H1 (cell line): ENCODE results near the gene CADM1. TPM values are rescaled to one million over a fixed set of nuclear protein-coding genes. Genes with fewer than 3 reads are reported as not detected.

ENCODE experiments used
- CTCF ChIA-PET: fragments of 300-600 bp; sonication (Branson Sonifier 250); formaldehyde crosslinking; loops from one replicate; lab custom pipeline; 2021; ENCODE audit not compliant: partially characterized antibody; lab: Charles Lee
- POLR2A ChIA-PET: fragments of 300-600 bp; sonication (Branson Sonifier 250); formaldehyde crosslinking; loops from one replicate; lab custom pipeline; 2021; ENCODE audit warnings: inconsistent platforms; ENCODE audit not compliant: partially characterized antibody; lab: Charles Lee
- DNase-seq, 2 experiments: peaks; one replicate each; pipeline versions ENCODE4 v3.0.0 to v3.0.0-alpha.2; 2010 to 2022; ENCODE audit warnings: low spot score in 2 of 2, low read depth in 1 of 2, mixed read lengths in 1 of 2
- FAIRE-seq: peaks from 2 replicates; lab custom pipeline; 2011; peaks lifted over from hg19 to GRCh38; lab: Jason Lieb, UNC
- H2AFZ ChIP-seq: 2 replicates; pipeline ENCODE4 v1.8.1; 2012; ENCODE audit warnings: low read length, inconsistent platforms
- H2AK5ac ChIP-seq: 2 replicates; pipeline ENCODE4 v1.6.1; 2013; ENCODE audit warnings: low read depth, low read length
- H2BK120ac ChIP-seq: replicated peaks from 2 replicates; pipeline ENCODE3; 2013; ENCODE audit warnings: low read depth, low read length, inconsistent platforms
- H2BK12ac ChIP-seq: 2 replicates; pipeline ENCODE4 v1.6.1; 2013; ENCODE audit warnings: low read depth, low read length
- H2BK15ac ChIP-seq: 2 replicates; pipeline ENCODE4 v1.6.1; 2013; ENCODE audit warnings: low read length
- H2BK20ac ChIP-seq: 2 replicates; pipeline ENCODE4 v1.6.1; 2013; ENCODE audit warnings: low read length
- H2BK5ac ChIP-seq: 2 replicates; pipeline ENCODE4 v1.6.1; 2013; ENCODE audit warnings: low read depth, low read length
- H3K14ac ChIP-seq: 2 replicates; pipeline ENCODE4 v1.6.1; 2013; ENCODE audit warnings: inconsistent platforms; ENCODE audit not compliant: insufficient read length
- H3K18ac ChIP-seq: 2 replicates; pipeline ENCODE4 v1.6.1; 2013; ENCODE audit warnings: low read length; ENCODE audit errors: extremely low read depth
- H3K23ac ChIP-seq: 2 replicates; pipeline ENCODE4 v1.6.1; 2013; ENCODE audit warnings: inconsistent platforms; ENCODE audit not compliant: insufficient read length
- H3K23me2 ChIP-seq: 2 replicates; pipeline ENCODE4 v1.6.1; 2013; ENCODE audit warnings: low read depth, low read length
- H3K27ac ChIP-seq: 2 replicates; pipeline ENCODE4 v1.6.1; 2011; ENCODE audit warnings: low read depth, low read length, inconsistent platforms
- H3K27me3 ChIP-seq, 4 experiments: replicated peaks in 1 of 4; 1 replicate in 1 of 4; 2 replicates in 3 of 4; pipeline versions ENCODE4 v1.6.1 to v1.8.1; 2011 to 2013; ENCODE audit warnings: low read length in 3 of 4, mild to moderate bottlenecking in 3 of 4, inconsistent platforms in 2 of 4, mixed read lengths in 2 of 4, moderate library complexity in 1 of 4; ENCODE audit not compliant: control insufficient read depth in 3 of 4, insufficient read depth in 3 of 4; ENCODE audit errors: extremely low read depth in 1 of 4
- H3K36me3 ChIP-seq, 4 experiments: 2 replicates each; pipeline versions ENCODE4 v1.6.1 to v1.8.1; 2011 to 2013; ENCODE audit warnings: mild to moderate bottlenecking in 4 of 4, low read length in 3 of 4, moderate library complexity in 2 of 4, control low read depth in 1 of 4, inconsistent platforms in 1 of 4; ENCODE audit not compliant: insufficient read depth in 4 of 4, control insufficient read depth in 2 of 4
- H3K4ac ChIP-seq: replicated peaks from 2 replicates; pipeline ENCODE3; 2013; ENCODE audit warnings: low read length, low read depth, mixed read lengths, inconsistent platforms; ENCODE audit not compliant: insufficient read length
- H3K4me1 ChIP-seq, 4 experiments: replicated peaks in 1 of 4; 1 replicate in 1 of 4; 2 replicates in 3 of 4; pipeline versions ENCODE4 v1.6.1 to v1.8.1; 2011 to 2013; ENCODE audit warnings: low read length in 3 of 4, inconsistent platforms in 2 of 4, mixed read lengths in 1 of 4; ENCODE audit not compliant: insufficient read depth in 4 of 4, control insufficient read depth in 3 of 4
- H3K4me2 ChIP-seq, 2 experiments: 2 replicates each; pipeline versions ENCODE4 v1.6.1 to v1.8.1; 2011 to 2013; ENCODE audit warnings: low read depth in 2 of 2, low read length in 2 of 2, control low read depth in 1 of 2, inconsistent platforms in 1 of 2, mild to moderate bottlenecking in 1 of 2; ENCODE audit not compliant: insufficient read depth in 1 of 2
- H3K4me3 ChIP-seq, 4 experiments: fragments of 200-600, 300-600 bp in 1 of 4; sonication (generic), shearing (Covaris generic), sonication (Bioruptor Twin) in 1 of 4; 2 replicates each; pipeline versions ENCODE4 v1.5.1 to v1.8.1; 2011 to 2016; ENCODE audit warnings: low read length in 4 of 4, low read depth in 3 of 4, control low read depth in 2 of 4, inconsistent platforms in 2 of 4, mild to moderate bottlenecking in 2 of 4, mixed read lengths in 1 of 4, moderate library complexity in 1 of 4; ENCODE audit not compliant: insufficient read depth in 2 of 4; ENCODE audit errors: extremely low read depth in 1 of 4
- H3K56ac ChIP-seq: replicated peaks from 2 replicates; pipeline ENCODE3; 2013; ENCODE audit warnings: low read depth, mild to moderate bottlenecking, mixed read lengths, low read length, inconsistent platforms; ENCODE audit not compliant: insufficient read length
- H3K79me1 ChIP-seq: 2 replicates; pipeline ENCODE4 v1.6.1; 2013; ENCODE audit warnings: low read depth, low read length, control low read depth
- H3K79me2 ChIP-seq, 2 experiments: 2 replicates each; pipeline versions ENCODE4 v1.6.1 to v1.8.1; 2012 to 2013; ENCODE audit warnings: low read length in 2 of 2, mild to moderate bottlenecking in 2 of 2, inconsistent platforms in 1 of 2; ENCODE audit not compliant: insufficient read depth in 2 of 2, control insufficient read depth in 1 of 2
- H3K9ac ChIP-seq, 4 experiments: replicated peaks in 1 of 4; 1 replicate in 1 of 4; 2 replicates in 3 of 4; pipeline versions ENCODE4 v1.6.1 to v1.8.1; 2011 to 2013; ENCODE audit warnings: low read depth in 3 of 4, low read length in 3 of 4, control low read depth in 2 of 4, mild to moderate bottlenecking in 2 of 4, moderate library complexity in 2 of 4, inconsistent platforms in 1 of 4; ENCODE audit errors: extremely low read depth in 1 of 4
- H3K9me3 ChIP-seq, 2 experiments: 2 replicates each; pipeline versions ENCODE4 v1.6.1 to v1.8.1; 2012 to 2013; ENCODE audit warnings: mild to moderate bottlenecking in 2 of 2, moderate library complexity in 2 of 2, control low read depth in 1 of 2, inconsistent platforms in 1 of 2, low read depth in 1 of 2, low read length in 1 of 2, mixed read lengths in 1 of 2; ENCODE audit not compliant: insufficient read depth in 2 of 2
- H4K20me1 ChIP-seq, 2 experiments: replicated peaks in 1 of 2; 2 replicates each; pipeline versions ENCODE3 to v1.8.1; 2011 to 2013; ENCODE audit warnings: inconsistent platforms in 2 of 2, low read length in 2 of 2, mild to moderate bottlenecking in 1 of 2; ENCODE audit not compliant: insufficient read depth in 2 of 2, control insufficient read depth in 1 of 2
- H4K5ac ChIP-seq: 2 replicates; pipeline ENCODE4 v1.6.1; 2013; ENCODE audit warnings: low read length, low read depth, mixed read lengths, inconsistent platforms; ENCODE audit not compliant: insufficient read length
- H4K8ac ChIP-seq: 2 replicates; pipeline ENCODE4 v1.8.0; 2013; ENCODE audit warnings: mild to moderate bottlenecking, moderate library complexity, low read length, inconsistent platforms; ENCODE audit not compliant: insufficient read depth; ENCODE audit errors: extremely low read depth
- H4K91ac ChIP-seq: replicated peaks from 2 replicates; pipeline ENCODE3; 2013; ENCODE audit warnings: low read length, mixed read lengths, inconsistent platforms; ENCODE audit not compliant: insufficient read length
- CHD1 ChIP-seq: IDR thresholded peaks from 2 replicates; pipeline ENCODE4 v1.6.1; 2012; ENCODE audit warnings: low read depth, low read length, improper control_type of control experiment
- CHD2 ChIP-seq: IDR thresholded peaks from 2 replicates; pipeline ENCODE4 v1.6.1; 2012; ENCODE audit warnings: low read length, improper control_type of control experiment
- WGBS, 2 experiments: shearing (Covaris generic) in 1 of 2; methylation state at CpG; one replicate each; pipeline versions ENCODE4 v1.1.6 to v1.1.7; 2013 to 2015; ENCODE audit warnings: low lambda C conversion rate in 2 of 2, mixed read lengths in 2 of 2, inconsistent platforms in 1 of 2, low coverage in 1 of 2, missing lambda C conversion rate in 1 of 2; ENCODE audit not compliant: insufficient replicate concordance in 2 of 2, insufficient coverage in 1 of 2, insufficient read length in 1 of 2; ENCODE audit errors: extremely low coverage in 1 of 2, missing lambda C conversion rate in 1 of 2; 5-methylcytosine and 5-hydroxymethylcytosine counted together
- polyA plus RNA-seq, 7 experiments: library from polyadenylated mRNA; depleted of rRNA in 3 of 7; stranded (reverse) in 5 of 7; unstranded in 2 of 7; fragments of >200 nt in 5 of 7; fragments of 200-250 nt in 2 of 7; gene quantifications; 1 replicate in 5 of 7; 2 replicates in 1 of 7; 4 replicates in 1 of 7; pipeline versions ENCODE4 v1.2.1 to v1.2.3, GENCODE V29; 2011 to 2013; ENCODE audit warnings: missing spikeins in 2 of 7, mixed read lengths in 2 of 7
- total RNA-seq: library from RNA; stranded (reverse); fragmentation: NEBNext Ultra II Directional; extraction: Animal tissue kit (Norgen Biotek cat#: 25700); gene quantifications from 2 replicates; pipeline ENCODE4 v1.2.1, GENCODE V29; 2021

Gene CADM1
- total and polyA plus RNA-seq, 2 of the 8 experiments (the other 6 are each of a cell fraction or from before 2014, with no cell fraction given), result 8.3 to 25.3 TPM

DNA sequence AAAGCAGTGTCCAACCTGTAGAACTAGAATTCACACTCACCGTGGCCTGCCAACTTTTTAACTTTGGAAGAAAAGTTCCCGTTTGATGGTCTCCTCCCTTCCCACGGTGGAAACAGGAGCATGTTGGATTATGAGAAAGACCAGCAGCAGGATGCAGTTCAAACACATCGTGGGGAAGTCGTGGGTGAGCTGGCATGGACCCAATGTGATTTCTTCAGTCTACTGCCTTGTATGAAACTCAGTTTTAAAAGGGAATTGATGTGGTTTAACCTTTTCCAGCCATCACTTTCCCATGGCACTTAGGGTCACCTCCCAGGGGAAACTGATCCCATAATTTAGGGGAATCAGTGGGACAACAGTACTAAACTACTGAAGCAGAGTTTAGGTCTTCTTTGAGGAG lies 318.3 kb downstream of the CADM1 start:
- Histone ChIP-seq H3K4ac (no peak overlapping the region), H3K23ac (no peak overlapping the region), H3K27ac (no peak overlapping the region), H3K23me2 (no peaks in the 10 kb centered on the region), H3K9me3 (no peaks in the 10 kb centered on the region), H3K4me2 (no peak overlapping the region), H3K36me3 (no peaks in the 10 kb centered on the region), H3K27me3 (no peaks in the 10 kb centered on the region; a peak in 1 of 7 replicates), H2BK5ac (no peak overlapping the region), H3K9ac (no peak overlapping the region), H3K56ac (no peak overlapping the region), H4K8ac (no peak overlapping the region), H3K4me1 (no peaks in the 10 kb centered on the region), H3K18ac (no peak overlapping the region), H4K20me1 (no peaks in the 10 kb centered on the region), H3K79me1 (no peaks in the 10 kb centered on the region), H2BK15ac (no peak overlapping the region), H2AK5ac (no peak overlapping the region), H4K91ac (no peak overlapping the region), H2AFZ (no peak overlapping the region), H4K5ac (no peak overlapping the region), H2BK20ac (no peak overlapping the region)
- ChIA-PET CTCF (interaction anchor here (3.1 kb wide), 1 partner anchor 16 kb away, joined by 17 read pairs; no protein-coding TSS in a partner anchor), POLR2A (no interaction called here)
- DNase-seq (no peak), FAIRE-seq (no peak)
- 81% methylated on average over 5 of the region's 5 CpGs; no CpG with 5 or more reads in 1 of the 2 experiments for WGBS, 2 experiments
- TF ChIP-seq CHD2 (no peak), CHD1 (no peak)
- TF ChIP-seq, all 59 proteins: peak for 0
- Histone ChIP-seq H2BK120ac (no peak overlapping the region), H3K79me2 (no peaks in the 10 kb centered on the region), H3K4me3 (no peak overlapping the region), H2BK12ac (no peak overlapping the region), H3K14ac (no peak overlapping the region)
